ENCODE data around the gene ABAT.

DNA sequence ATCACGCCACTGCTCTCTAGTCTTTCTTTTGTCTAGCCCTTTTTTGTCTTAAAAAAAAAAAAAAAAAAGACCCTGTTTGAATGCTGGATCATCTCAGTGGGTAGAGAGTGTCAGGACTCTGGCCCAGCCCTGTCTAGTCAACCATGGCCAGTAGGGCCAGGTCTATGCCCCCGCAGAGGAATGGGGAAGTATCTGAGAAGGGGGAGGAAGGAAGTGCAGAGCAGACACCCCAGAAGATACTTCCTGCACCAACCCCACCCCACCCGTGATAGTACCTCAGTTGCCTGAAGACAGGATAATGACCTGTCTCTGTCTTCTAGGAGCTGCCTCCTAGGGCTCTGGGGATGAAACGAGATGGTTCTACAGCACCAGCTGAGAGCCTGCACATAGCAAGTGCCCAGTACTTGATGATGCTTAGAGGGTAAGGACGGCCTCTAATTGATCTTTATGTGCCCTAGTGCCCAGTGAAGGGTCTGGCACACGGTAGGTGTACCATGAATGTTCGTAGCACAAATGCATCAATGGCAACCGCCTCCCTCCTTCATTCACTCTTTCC lies 55.4 kb downstream of the ABAT start:
- TF ChIP-seq, protein P1, sequence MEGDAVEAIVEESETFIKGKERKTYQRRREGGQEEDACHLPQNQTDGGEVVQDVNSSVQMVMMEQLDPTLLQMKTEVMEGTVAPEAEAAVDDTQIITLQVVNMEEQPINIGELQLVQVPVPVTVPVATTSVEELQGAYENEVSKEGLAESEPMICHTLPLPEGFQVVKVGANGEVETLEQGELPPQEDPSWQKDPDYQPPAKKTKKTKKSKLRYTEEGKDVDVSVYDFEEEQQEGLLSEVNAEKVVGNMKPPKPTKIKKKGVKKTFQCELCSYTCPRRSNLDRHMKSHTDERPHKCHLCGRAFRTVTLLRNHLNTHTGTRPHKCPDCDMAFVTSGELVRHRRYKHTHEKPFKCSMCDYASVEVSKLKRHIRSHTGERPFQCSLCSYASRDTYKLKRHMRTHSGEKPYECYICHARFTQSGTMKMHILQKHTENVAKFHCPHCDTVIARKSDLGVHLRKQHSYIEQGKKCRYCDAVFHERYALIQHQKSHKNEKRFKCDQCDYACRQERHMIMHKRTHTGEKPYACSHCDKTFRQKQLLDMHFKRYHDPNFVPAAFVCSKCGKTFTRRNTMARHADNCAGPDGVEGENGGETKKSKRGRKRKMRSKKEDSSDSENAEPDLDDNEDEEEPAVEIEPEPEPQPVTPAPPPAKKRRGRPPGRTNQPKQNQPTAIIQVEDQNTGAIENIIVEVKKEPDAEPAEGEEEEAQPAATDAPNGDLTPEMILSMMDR (IDR thresholded peaks at IDR 0.05) = no peak
- TF ChIP-seq POLR2A (IDR thresholded peaks at IDR 0.05) = no peak

All from Peyer's patch (tissue), 4 donors.